Stimulated activated effector memory CD8-positive, alpha-beta T cell treated with anti-CD3 and anti-CD28 coated beads, Interleukin-12 subunit alpha, Interleukin-12 subunit beta, amount 100 ng/mL, for 72 hours (primary cell): Measurements from ENCODE around the gene NBAS.
A peak's percentile ranks its signal among the peaks of the same experiment; 100 is the strongest.

Experiments used
- ATAC-seq: fragments of 150-1000 bp; cut with Tn5 transposase; 2 replicates; pipeline ENCODE4 v1.10.0; 2021
- DNase-seq, 2 donors: peaks; one replicate each; pipeline ENCODE4 v3.0.0; 2021 to 2022; ENCODE audit warnings: low spot score in 2 of 2
- H3K27ac Mint-ChIP-seq: one replicate; pipeline ENCODE4 v1.8.0; 2022; ENCODE audit warnings: mild to moderate bottlenecking, mixed read lengths
- H3K36me3 Mint-ChIP-seq: one replicate; pipeline ENCODE4 v1.8.0; 2022; ENCODE audit warnings: mild to moderate bottlenecking, mixed read lengths
- H3K4me1 Mint-ChIP-seq: one replicate; pipeline ENCODE4 v1.8.0; 2022; ENCODE audit warnings: mixed read lengths
- H3K4me3 Mint-ChIP-seq: one replicate; pipeline ENCODE4 v1.8.0; 2022; ENCODE audit warnings: mild to moderate bottlenecking, mixed read lengths
- H3K9me3 Mint-ChIP-seq: one replicate; pipeline ENCODE4 v1.8.0; 2022; ENCODE audit warnings: mixed read lengths

Gene NBAS

GRCh38 chr2:15595936-15596335, 34.8 kb upstream of the NBAS start:
- no peak for ATAC-seq
- peak overlapping the region; percentile 13 for H3K27ac Mint-ChIP-seq
- DNase-seq, result no peak
- no peak overlapping the region for H3K4me3 Mint-ChIP-seq
- H3K36me3 Mint-ChIP-seq, result peaks cover 76% of the 10 kb centered on the region
- peaks cover 14% of the 10 kb centered on the region for H3K4me1 Mint-ChIP-seq
- no peaks in the 10 kb centered on the region for H3K9me3 Mint-ChIP-seq

- ATAC-seq (no peak), DNase-seq (no peak)
- peaks cover 15% of the 10 kb centered on the region for H3K4me1 Mint-ChIP-seq
- H3K27ac Mint-ChIP-seq, result peak overlapping the region; percentile 13
- H3K36me3 Mint-ChIP-seq, result peaks cover 71% of the 10 kb centered on the region
- no peaks in the 10 kb centered on the region for H3K9me3 Mint-ChIP-seq
- H3K4me3 Mint-ChIP-seq, result no peak overlapping the region
Observed at GRCh38 chr2:15595342-15595905, 34.3 kb upstream of the NBAS start.

- peaks cover 62% of the 10 kb centered on the region for H3K36me3 Mint-ChIP-seq
Observed at GRCh38 chr2:15594291-15595256, 33.4 kb upstream of the NBAS start.

GRCh38 chr2:15593327-15593705, 32.2 kb upstream of the NBAS start:
- peaks cover 15% of the 10 kb centered on the region for H3K4me1 Mint-ChIP-seq
- peaks cover 50% of the 10 kb centered on the region for H3K36me3 Mint-ChIP-seq
- ATAC-seq, result no peak
- peak overlapping the region; percentile 98 for H3K27ac Mint-ChIP-seq
- peak overlapping the region; percentile 92 for H3K4me3 Mint-ChIP-seq
- DNase-seq, result no peak
- H3K9me3 Mint-ChIP-seq, result no peaks in the 10 kb centered on the region

More at GRCh38 chr2:15594291-15595256, 33.4 kb upstream of the NBAS start:
- no peak overlapping the region for H3K27ac Mint-ChIP-seq
- H3K4me3 Mint-ChIP-seq, result no peak overlapping the region
- H3K4me1 Mint-ChIP-seq, result peaks cover 15% of the 10 kb centered on the region
- DNase-seq, result no peak
- ATAC-seq, result no peak
- no peaks in the 10 kb centered on the region for H3K9me3 Mint-ChIP-seq

GRCh38 chr2:15591692-15592463, 30.7 kb upstream of the NBAS start, which contains the start of gene DDX1:
TSS of gene DDX1 (plus strand) at chr2:15591868. CDS start at chr2:15591934, 66 bp downstream.
- H3K9me3 Mint-ChIP-seq, result no peaks in the 10 kb centered on the region
- peak within 1 kb of the TSS; percentile 98 for H3K27ac Mint-ChIP-seq
- H3K36me3 Mint-ChIP-seq, result peaks cover 35% of the 10 kb centered on the region
- DNase-seq, result peak; percentile 91 to 96
- peak; percentile 98 for ATAC-seq
- peak within 1 kb of the TSS; percentile 92 for H3K4me3 Mint-ChIP-seq
- H3K4me1 Mint-ChIP-seq, result peaks cover 15% of the 10 kb centered on the region

- peaks cover 14% of the 10 kb centered on the region for H3K4me1 Mint-ChIP-seq
- no peak for ATAC-seq
- no peaks in the 10 kb centered on the region for H3K9me3 Mint-ChIP-seq
- H3K36me3 Mint-ChIP-seq, result peaks cover 30% of the 10 kb centered on the region
- H3K4me3 Mint-ChIP-seq, result peak overlapping the region; percentile 92
- peak overlapping the region; percentile 98 for H3K27ac Mint-ChIP-seq
- no peak for DNase-seq
Observed at GRCh38 chr2:15591373-15591691, 30.2 kb upstream of the NBAS start.

GRCh38 chr2:15588329-15588919, 27.3 kb upstream of the NBAS start:
- Mint-ChIP-seq H3K4me1 (peaks cover 8% of the 10 kb centered on the region), H3K9me3 (no peaks in the 10 kb centered on the region), H3K36me3 (peaks cover 10% of the 10 kb centered on the region), H3K4me3 (no peak overlapping the region), H3K27ac (no peak overlapping the region)
- DNase-seq (peak in 1 of 2 donors; percentile 54), ATAC-seq (no peak)

GRCh38 chr2:15584767-15585469, 23.8 kb upstream of the NBAS start:
- no peak for DNase-seq
- no peaks in the 10 kb centered on the region for H3K36me3 Mint-ChIP-seq
- H3K9me3 Mint-ChIP-seq, result no peaks in the 10 kb centered on the region
- H3K4me1 Mint-ChIP-seq, result no peaks in the 10 kb centered on the region
- no peak overlapping the region for H3K4me3 Mint-ChIP-seq
- no peak for ATAC-seq
- H3K27ac Mint-ChIP-seq, result no peak overlapping the region

GRCh38 chr2:15584316-15584715, 23.2 kb upstream of the NBAS start:
- H3K4me1 Mint-ChIP-seq, result no peaks in the 10 kb centered on the region
- H3K36me3 Mint-ChIP-seq, result no peaks in the 10 kb centered on the region
- ATAC-seq, result no peak
- no peak for DNase-seq
- H3K4me3 Mint-ChIP-seq, result no peak overlapping the region
- H3K27ac Mint-ChIP-seq, result no peak overlapping the region
- no peaks in the 10 kb centered on the region for H3K9me3 Mint-ChIP-seq

GRCh38 chr2:15583826-15584225, 22.7 kb upstream of the NBAS start:
- no peaks in the 10 kb centered on the region for H3K4me1 Mint-ChIP-seq
- no peaks in the 10 kb centered on the region for H3K9me3 Mint-ChIP-seq
- DNase-seq (no peak), ATAC-seq (no peak)
- H3K36me3 Mint-ChIP-seq, result no peaks in the 10 kb centered on the region
- no peak overlapping the region for H3K27ac Mint-ChIP-seq
- H3K4me3 Mint-ChIP-seq, result no peak overlapping the region

GRCh38 chr2:15582710-15583357, 21.7 kb upstream of the NBAS start:
- Mint-ChIP-seq H3K4me3 (no peak overlapping the region), H3K36me3 (no peaks in the 10 kb centered on the region), H3K27ac (no peak overlapping the region), H3K4me1 (no peaks in the 10 kb centered on the region), H3K9me3 (no peaks in the 10 kb centered on the region)
- no peak for DNase-seq
- no peak for ATAC-seq

GRCh38 chr2:15580451-15580850, 19.3 kb upstream of the NBAS start:
- ATAC-seq, result no peak
- H3K27ac Mint-ChIP-seq, result no peak overlapping the region

GRCh38 chr2:15579641-15580040, 18.5 kb upstream of the NBAS start:
- Mint-ChIP-seq H3K4me3 (no peak overlapping the region), H3K4me1 (no peaks in the 10 kb centered on the region), H3K9me3 (no peaks in the 10 kb centered on the region), H3K36me3 (no peaks in the 10 kb centered on the region), H3K27ac (no peak overlapping the region)
- ATAC-seq (no peak), DNase-seq (no peak)

More at GRCh38 chr2:15580451-15580850, 19.3 kb upstream of the NBAS start:
- no peak overlapping the region for H3K4me3 Mint-ChIP-seq
- no peaks in the 10 kb centered on the region for H3K36me3 Mint-ChIP-seq
- no peaks in the 10 kb centered on the region for H3K4me1 Mint-ChIP-seq
- DNase-seq, result no peak
- H3K9me3 Mint-ChIP-seq, result no peaks in the 10 kb centered on the region

- ATAC-seq, result peak; percentile 93
- no peak overlapping the region for H3K27ac Mint-ChIP-seq
- peak; percentile 85 to 94 for DNase-seq
- no peak overlapping the region for H3K4me3 Mint-ChIP-seq
- no peaks in the 10 kb centered on the region for H3K9me3 Mint-ChIP-seq
- no peaks in the 10 kb centered on the region for H3K4me1 Mint-ChIP-seq
- H3K36me3 Mint-ChIP-seq, result no peaks in the 10 kb centered on the region
Observed at GRCh38 chr2:15577071-15577735, 16.1 kb upstream of the NBAS start.
